GM19397 (cell line): ENCODE results near the gene SLC29A3.

Experiments
- ATAC-seq: cut with Tn5 transposase; IDR thresholded peaks from one replicate; pipeline ENCODE4 v1.9.1; 2021; ENCODE audit warnings: mild to moderate bottlenecking, moderate library complexity; ENCODE audit not compliant: unreplicated experiment

Gene SLC29A3

GRCh38 chr10:71390461-71390835 is 71.4 kb downstream of the SLC29A3 start:
- no peak for ATAC-seq

GRCh38 chr10:71390921-71391690 is 72.0 kb downstream of the SLC29A3 start:
- ATAC-seq = no peak

GRCh38 chr10:71391701-71392100 is 72.6 kb downstream of the SLC29A3 start:
- ATAC-seq = no peak

GRCh38 chr10:71392292-71392691 is 73.2 kb downstream of the SLC29A3 start:
- ATAC-seq = no peak

GRCh38 chr10:71392791-71393781 is 74.0 kb downstream of the SLC29A3 start:
- no peak for ATAC-seq

GRCh38 chr10:71393841-71394475 is 74.9 kb downstream of the SLC29A3 start:
- no peak for ATAC-seq

- no peak for ATAC-seq
These were observed 76.0 kb downstream of the SLC29A3 start for GRCh38 chr10:71394926-71395562.

- ATAC-seq = no peak
These were observed 76.6 kb downstream of the SLC29A3 start for GRCh38 chr10:71395621-71396020.

- no peak for ATAC-seq
These were observed 77.1 kb downstream of the SLC29A3 start for GRCh38 chr10:71396084-71396710.

GRCh38 chr10:71396711-71397295 is 77.7 kb downstream of the SLC29A3 start, which contains the start of gene CDH23:
CDH23 (plus strand) TSS chr10:71396920; CDS start chr10:71439832, 42,912 bp downstream.
- no peak for ATAC-seq

GRCh38 chr10:71397296-71398212 is 78.5 kb downstream of the SLC29A3 start:
- ATAC-seq = no peak

- no peak for ATAC-seq
These were observed 79.9 kb downstream of the SLC29A3 start for GRCh38 chr10:71398976-71399375.

GRCh38 chr10:71399946-71400345 is 80.9 kb downstream of the SLC29A3 start:
- no peak for ATAC-seq

GRCh38 chr10:71401056-71401455 is 82.0 kb downstream of the SLC29A3 start:
- ATAC-seq = no peak

- no peak for ATAC-seq
These were observed 82.9 kb downstream of the SLC29A3 start for GRCh38 chr10:71402005-71402404.

- ATAC-seq = no peak
These were observed 85.6 kb downstream of the SLC29A3 start for GRCh38 chr10:71404503-71405295.

- ATAC-seq = no peak
These were observed 87.8 kb downstream of the SLC29A3 start for GRCh38 chr10:71406878-71407277.
